ENCODE results near the gene TFAM.

TFAM gene

GRCh38 chr10:58384999-58385783 is at the start of gene TFAM:
TSS of gene TFAM (plus strand) at chr10:58385410. CDS start at chr10:58385548, 138 bp downstream.
- peak; percentile 80 for DNase-seq (ENCODE audit: low read depth)

GRCh38 chr10:58336242-58336641 is 49.0 kb upstream of the TFAM start:
- DNase-seq (ENCODE audit: low read depth) = no peak

GRCh38 chr10:58341422-58341821 is 43.8 kb upstream of the TFAM start:
- DNase-seq (ENCODE audit: low read depth) = no peak

GRCh38 chr10:58341947-58342346 is 43.3 kb upstream of the TFAM start:
- DNase-seq (ENCODE audit: low read depth) = no peak

- DNase-seq (ENCODE audit: low read depth) = no peak
These were observed 37.2 kb upstream of the TFAM start for GRCh38 chr10:58347967-58348366.

GRCh38 chr10:58348571-58349033 is 36.6 kb upstream of the TFAM start:
- no peak for DNase-seq (ENCODE audit: low read depth)

- DNase-seq (ENCODE audit: low read depth) = no peak
These were observed 35.2 kb upstream of the TFAM start for GRCh38 chr10:58350023-58350422.

GRCh38 chr10:58350619-58351323 is 34.4 kb upstream of the TFAM start:
- no peak for DNase-seq (ENCODE audit: low read depth)

GRCh38 chr10:58351616-58352578 is 33.3 kb upstream of the TFAM start:
- no peak for DNase-seq (ENCODE audit: low read depth)

- DNase-seq (ENCODE audit: low read depth) = no peak
These were observed 32.1 kb upstream of the TFAM start for GRCh38 chr10:58352956-58353610.

- DNase-seq (ENCODE audit: low read depth) = no peak
These were observed 28.5 kb upstream of the TFAM start for GRCh38 chr10:58356756-58357155.

- DNase-seq (ENCODE audit: low read depth) = no peak
These were observed 26.8 kb upstream of the TFAM start for GRCh38 chr10:58358314-58358933.

GRCh38 chr10:58358947-58359346 is 26.3 kb upstream of the TFAM start:
- DNase-seq (ENCODE audit: low read depth) = no peak

- no peak for DNase-seq (ENCODE audit: low read depth)
These were observed 25.7 kb upstream of the TFAM start for GRCh38 chr10:58359541-58359940.

GRCh38 chr10:58360412-58361004 is 24.7 kb upstream of the TFAM start:
- no peak for DNase-seq (ENCODE audit: low read depth)

GRCh38 chr10:58361353-58361752 is 23.9 kb upstream of the TFAM start:
- no peak for DNase-seq (ENCODE audit: low read depth)

GRCh38 chr10:58362027-58362789 is 23.0 kb upstream of the TFAM start:
- no peak for DNase-seq (ENCODE audit: low read depth)

GRCh38 chr10:58367069-58367468 is 18.1 kb upstream of the TFAM start:
- no peak for DNase-seq (ENCODE audit: low read depth)

- no peak for DNase-seq (ENCODE audit: low read depth)
These were observed 13.7 kb upstream of the TFAM start for GRCh38 chr10:58371473-58371872.

Measured in stromal cell of bone marrow (primary cell).